ENCODE results near the gene CAMSAP1.

The CAMSAP1 gene

DNA sequence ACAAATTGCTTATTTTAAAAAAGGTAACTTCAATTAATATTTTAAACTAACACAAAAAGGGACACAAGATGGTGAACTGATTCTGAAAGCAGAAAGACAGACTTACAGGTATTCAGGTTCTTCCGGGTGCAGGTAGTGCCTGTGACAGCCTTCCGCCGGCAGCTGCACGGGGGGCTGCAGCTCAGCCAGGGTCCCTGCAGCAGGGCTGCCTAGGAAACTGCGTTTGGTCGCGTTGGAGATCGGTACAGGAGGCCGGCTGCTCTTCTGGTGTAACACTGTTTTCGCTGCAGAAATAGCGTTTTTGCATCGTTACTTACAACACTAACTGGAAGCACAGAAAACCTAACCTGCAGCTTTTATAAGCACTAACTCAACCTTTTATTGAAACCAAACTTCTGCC, 80.0 kb downstream of the CAMSAP1 start:
- DNase-seq: no peak

DNA sequence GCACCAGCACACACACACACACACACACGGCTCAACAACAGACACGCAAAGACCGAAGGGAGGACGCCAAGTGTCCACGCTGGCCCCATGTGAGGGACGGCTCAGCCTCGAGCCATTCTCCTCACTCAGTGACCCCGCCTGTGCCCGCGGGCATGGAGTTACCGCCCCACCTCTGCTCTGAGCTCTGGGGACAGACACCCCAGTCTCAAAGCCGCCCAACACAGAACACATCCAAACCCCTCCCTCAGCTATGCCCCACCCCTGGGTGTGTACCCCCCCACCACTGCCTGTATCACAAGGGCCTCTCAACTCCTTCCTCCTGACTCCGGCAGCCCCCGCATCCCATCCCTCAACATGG, 81.2 kb downstream of the CAMSAP1 start:
- no peak for DNase-seq

DNA sequence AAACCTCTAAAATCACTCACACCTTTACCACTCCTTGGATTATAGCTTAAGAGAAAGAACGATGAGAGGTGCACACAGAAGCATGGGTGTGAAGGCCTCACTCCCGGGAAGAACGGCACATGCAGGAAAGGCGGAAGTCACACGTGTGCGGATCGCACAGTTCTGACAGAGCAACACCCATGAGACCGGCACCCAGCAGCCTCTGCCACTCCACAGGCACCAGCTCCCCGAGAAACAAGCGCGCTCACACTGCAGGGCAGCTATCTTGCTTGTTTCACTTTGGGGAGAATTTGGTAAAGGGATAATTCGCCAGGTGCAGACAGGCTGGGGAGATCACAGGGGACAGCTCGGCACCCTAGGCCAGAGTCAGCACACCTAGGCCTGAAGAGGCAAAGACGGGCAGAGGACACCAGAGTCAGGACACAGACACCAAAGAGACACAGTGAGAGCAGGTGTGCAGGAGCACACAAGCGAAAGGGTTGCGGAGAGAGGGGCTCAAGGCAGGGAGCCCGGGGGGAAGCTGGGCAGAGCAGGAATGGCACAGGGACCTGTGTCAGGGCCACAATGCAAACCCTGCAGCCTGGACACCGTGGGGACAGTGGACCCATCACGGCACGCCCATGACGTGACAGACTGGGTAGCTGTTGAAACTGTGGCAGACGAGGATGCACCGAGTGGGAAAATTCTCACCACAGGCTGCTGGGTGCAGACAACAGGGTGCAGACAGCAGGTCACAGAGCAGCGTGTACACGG, 81.7 kb downstream of the CAMSAP1 start:
- DNase-seq: no peak

DNA sequence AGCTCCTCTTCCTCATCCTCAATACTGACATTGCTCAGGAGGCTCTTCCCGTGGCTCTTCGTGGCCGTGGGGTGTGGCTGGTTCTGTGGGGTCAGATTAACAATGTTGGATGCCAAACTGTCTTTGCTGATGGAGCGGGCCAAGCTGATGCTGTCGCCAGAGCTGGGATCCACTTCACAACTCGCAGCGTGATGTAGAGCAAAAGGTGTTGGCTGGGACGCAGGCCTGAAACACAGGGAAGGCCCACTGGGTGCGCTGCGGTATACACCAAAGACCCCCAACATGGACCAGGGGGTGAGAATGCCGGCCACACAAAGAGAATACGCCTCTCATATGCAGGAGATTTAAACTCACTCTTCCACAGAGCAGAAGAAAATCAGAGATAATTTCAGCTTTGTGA, 84.3 kb downstream of the CAMSAP1 start:
- DNase-seq: no peak

DNA sequence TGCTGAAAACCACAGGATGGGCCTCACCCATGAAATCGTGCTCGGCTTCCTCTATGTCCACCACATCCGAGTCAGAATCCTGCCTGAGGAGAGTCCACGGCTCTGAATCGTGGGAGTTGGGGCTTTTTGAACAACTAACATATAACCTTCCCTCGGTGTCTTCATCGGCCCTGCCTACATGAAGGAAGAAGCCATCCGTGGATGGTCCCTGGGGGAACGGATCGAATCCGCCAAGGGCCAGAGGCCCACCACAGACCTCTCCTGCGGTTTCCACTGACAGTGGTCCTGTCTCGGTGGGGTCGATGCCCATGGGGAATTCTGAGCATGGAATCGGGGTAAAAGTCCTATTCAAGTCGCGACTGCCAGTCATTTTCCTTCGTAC, 85.0 kb downstream of the CAMSAP1 start:
- no peak for DNase-seq

DNA sequence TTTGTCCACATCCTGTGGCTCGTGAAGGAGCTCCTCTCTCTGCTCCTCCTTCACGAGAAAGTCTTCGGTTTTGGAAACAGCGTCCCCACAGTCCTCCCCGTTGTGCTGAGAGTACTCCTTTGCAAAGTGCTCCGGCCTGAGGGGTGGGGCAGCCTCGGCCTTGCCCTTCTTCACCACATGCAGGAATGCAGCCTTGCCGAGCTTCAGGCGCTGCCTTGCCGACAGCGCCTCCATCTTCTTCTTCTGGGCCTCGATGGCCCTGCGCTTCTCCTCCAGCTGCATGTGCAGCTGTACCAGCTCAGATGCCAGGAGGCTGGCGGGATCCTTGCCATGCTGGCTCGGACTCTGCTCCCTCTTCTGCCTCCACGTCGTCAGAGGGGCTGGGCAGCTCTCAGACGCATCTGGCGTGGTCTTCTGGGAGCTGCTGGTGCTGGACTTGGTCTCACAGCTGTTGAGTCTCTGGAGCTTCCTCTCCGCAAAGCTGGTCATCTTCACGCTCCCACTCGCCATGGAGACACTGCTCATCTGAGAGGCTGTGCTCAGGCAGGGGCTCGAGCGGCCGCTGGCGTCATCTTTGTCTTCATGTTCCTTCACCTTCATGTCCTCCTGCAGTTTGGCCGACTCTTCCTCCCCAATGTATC, 85.5 kb downstream of the CAMSAP1 start:
- DNase-seq: no peak

DNA sequence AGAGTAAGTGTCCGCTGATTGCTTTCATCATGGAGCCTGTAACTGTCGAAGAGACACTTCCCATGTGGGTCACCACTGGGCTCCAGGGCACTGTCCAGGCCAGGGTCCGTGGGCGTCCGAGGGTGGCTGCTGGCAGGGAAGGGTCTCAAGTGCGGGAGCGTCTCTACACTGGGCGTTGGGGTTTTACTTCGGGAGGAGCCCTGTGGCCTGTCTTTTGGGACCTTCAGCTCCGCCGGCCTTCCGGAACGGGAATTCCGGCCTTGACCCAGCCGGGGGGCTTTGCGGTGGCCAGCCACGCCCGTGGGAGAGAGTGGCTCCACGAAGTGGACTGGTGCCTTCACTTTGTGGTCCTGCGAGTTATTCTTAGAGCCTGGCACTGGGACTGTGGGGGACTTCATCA, 86.2 kb downstream of the CAMSAP1 start:
- DNase-seq: no peak

DNA sequence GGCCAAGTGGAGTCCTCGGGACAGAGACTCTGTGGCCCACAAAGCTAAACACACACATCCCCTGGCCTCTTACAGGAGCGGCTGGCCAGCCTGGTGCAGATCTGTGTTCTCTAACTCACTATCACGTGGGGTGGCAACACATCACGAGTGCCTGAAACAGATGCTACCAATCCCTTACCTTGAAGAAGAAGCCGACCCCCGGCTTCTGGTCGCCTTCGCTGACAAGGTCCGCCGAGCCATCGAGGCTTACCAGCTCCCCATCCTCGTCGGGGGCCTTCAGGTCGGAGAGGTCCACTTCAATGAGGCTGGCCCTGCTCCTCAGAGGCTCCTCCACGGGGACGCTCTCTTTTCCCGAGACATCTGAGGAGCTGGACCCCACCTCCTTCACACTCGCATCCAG, 86.7 kb downstream of the CAMSAP1 start:
- DNase-seq: no peak

DNA sequence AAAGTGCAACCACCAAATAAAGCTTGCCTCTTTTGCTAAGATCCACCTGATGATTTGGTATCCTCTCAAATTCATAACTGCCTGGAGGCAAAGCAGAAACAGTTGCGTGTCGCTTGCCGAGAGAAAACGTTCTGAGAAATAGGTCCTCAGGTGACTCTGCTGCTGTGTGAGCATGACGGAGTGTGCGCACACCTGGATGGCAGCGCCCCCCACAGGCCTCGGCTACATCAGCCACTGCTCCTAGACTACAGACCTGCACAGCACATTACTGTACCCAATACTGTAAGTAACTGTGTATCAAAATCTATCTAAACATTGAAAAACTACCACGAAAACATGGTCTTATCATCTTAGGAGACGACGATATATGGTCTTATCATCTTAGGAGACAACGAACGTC, 87.4 kb downstream of the CAMSAP1 start:
- no peak for DNase-seq

DNA sequence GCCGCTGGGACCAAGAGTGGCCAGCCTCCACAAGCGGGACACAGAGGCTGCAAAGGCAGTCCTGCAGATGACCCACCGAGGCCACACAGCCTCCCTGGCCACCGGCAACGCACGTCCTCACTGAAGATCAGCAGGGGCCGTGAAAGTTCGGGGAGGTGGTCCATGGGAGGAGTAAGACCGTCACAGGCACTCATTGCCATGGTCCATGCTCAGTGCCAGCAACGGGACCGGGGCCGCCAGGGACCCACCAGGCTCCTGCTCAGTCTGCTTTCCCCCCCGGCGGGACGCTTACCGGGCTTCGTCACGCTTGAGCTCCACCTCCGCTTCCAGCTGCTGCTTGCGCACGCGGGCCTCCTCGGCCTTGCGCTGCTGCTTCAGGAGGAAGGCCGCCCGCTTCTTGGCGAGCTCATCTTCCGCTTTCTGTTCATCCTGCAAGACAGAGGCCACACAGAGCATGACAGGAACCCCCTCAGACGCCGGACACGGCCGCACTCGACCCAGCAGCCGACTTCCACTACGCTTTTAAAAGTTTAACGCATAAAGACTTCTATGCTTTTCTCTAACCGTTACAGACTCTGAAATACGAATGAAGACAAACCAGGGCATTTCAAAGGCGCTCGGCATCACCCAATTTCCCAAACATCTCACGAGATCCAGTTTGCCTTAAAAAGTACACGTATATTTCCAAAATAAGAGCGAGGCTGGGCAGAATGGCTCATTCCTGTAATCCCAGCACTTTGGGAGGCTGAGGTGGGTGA, 88.4 kb downstream of the CAMSAP1 start:
- DNase-seq: no peak

DNA sequence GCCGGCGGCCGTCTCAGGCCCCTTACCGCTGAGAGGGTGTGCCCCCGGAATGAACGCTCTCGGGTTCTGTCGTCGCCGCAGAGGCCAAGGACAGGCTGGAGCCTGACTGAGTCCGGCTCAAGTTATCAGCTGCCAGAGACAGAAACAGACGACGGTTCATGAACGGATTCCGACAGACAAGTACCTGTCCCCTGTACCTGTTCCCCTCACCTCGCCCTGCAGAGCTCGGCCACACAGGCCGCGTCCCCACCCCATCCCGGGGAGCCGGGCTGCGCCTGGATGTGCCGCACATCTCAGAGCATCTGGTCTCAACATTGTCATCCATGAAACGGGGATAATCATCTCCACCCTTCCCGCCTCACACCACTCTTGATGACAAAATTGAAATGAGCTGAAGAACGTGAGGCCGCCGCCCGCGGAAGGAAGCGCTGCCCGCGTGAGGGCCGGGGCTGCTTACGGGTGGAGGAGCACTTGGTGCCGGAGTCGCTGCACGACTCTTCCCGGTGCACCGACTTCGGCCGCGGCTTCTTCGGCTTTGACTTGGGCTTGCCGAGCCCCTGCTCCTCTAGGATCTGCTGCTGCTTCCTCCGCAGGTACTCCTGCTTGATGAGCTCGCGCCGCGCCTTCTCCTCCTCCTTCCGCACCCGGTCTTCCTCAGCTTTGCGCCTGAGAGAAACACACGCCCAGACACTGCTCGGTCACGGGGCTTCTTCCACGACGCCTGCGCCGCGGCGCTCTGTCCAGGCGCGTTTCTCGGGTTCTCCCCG, 89.2 kb downstream of the CAMSAP1 start:
- DNase-seq: no peak

DNA sequence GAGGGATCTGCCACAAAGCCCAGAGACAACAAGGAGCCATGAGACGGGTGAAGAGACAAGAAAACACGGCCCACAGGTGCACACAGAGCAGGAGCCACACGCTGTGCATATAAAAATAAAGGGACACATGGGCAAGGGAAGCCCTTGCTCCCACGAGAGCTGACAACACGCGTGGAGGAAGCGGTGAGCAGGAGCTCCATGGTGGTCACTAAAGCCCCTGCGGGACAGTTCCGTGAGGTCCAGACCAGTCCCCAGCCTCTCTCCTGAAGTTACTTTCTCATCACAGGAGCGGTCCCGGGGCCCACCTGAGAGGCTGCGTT, 90.7 kb downstream of the CAMSAP1 start:
- DNase-seq: no peak

DNA sequence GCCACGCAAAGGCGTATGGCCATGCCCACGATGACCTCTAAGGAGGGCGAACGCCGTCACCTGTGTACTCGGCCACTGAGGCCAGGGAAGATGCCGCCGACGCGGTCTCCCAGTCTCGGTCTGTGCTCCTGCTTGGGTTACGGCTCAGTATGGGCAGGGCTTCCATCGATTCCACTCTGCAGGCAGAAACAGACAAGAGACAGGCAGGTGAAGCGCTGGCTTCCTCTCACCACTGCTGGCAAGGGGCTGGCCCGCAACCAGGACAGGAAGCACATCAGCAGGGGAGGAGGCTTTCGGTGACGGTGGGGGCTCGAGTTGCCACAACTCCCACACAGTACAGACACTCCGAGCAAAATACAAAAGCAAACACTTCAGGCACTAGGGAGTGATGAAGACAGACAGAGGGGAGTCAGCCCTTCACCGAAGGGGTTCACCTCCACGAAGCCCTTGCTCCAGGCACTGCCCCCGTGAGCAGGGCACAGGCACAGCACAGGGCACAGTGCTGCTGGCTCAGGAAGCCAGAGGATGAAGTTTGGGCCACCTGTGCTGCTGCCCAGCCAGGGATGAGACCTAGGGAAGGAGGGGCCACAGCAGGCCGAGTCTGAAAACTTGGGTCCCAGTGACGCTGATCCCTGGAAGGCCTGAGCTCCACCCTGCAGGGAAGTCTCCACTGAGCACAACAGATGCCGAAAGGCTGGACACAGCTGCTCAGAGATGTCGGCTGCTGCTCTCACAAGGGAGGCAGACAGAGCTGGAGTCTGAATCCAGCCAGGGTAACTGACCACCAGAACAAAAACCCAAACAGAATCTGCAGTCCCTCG, 91.3 kb downstream of the CAMSAP1 start:
- no peak for DNase-seq

DNA sequence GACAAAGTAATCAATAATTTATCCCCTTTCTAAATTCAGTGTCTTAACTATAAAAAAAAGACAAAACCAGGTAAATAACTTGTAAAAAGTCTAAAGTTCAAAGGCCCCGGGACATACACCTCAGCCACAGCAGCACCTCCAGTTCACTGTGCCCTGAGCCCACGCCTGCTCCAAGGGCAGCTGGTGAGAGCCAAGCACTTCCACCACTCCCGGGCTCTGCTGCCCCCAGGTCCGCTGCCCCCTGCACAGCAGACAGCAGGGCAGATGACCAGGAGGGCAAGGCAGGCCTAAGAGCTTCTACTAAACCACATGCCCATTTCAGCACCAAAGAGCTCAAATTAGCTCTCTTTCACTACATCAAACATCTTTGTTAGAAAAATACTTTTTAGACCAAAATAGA, 91.9 kb downstream of the CAMSAP1 start:
- no peak for DNase-seq

DNA sequence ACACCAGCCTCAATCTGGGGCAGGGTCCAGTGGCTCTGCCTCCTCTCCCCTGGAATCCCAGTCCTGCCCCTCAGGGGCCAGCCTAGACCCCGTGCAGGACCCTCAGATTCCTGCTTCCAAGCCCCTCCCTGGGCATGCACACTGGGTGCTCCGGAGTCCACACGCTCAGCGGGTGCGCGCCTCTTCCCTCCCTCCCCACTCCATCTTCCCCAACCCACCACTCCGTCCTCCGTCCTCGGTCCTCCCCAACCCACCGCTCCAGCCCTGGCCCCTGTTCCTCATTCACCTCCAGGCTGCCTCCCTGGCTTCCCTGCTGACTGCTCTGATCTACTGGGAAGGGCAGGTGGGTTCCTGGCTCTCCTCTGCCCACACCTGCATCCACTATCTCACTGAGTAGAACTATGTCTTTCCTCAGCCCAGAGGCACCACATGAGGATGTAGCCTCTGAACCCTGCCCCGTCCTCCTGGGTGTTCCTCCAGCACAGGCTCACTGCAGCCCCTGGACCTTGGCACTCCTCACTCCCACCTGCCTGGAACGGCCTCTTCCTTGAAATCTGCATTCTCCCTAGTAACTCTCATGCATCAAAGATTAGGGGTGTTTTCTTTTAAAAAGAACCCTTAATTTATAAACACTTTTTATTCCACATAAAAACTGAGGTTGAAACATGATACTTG, 92.8 kb downstream of the CAMSAP1 start:
- no peak for DNase-seq

DNA sequence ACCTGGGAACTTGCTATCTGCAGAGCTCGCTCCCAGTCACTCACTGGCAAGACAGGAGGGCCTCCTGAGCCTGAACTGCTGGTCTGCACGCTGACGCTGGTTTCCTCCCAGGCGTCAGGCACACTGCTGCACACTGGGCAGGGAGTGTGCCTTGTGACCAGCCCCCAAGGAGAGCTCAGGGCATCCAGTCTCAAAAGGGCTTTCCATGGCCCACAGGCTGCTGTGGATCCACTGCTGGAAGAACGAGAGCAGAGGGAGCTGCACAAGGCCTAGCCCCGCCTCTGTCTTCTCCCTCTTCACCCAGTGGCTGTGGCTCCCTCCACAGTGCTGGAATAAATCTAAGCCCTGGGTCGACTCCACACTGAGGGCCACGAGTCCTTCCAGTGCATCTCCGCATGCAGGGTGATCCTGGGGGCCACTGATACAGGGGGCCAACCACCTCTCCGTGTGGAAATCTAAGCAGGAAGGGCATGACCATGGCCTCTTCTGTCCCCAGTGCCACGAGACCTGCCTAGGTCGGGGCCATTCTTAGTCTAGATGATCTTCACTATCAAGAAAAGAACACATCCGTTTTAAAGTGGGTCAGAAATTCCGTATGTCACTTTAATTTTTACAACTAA, 93.6 kb downstream of the CAMSAP1 start:
- DNase-seq: no peak

DNA sequence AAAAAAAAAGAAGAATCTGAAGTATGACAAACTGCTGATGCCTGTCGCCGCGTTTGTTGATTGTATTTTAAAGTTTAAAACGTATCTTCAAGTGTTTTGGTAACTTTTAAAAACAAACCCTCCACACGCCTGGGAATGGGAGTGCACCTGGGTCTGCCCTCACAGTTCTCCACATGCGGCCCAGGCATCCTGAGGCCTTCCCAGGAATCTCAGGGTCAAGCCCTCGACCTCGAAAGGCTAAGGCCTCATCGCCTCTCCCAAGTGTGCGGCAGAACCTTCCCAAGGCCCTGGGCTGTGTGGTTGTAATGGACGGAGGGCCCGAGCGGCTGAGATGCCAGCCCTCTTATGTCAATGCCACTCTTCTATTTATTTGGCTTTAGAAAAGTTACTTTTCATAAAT, 94.4 kb downstream of the CAMSAP1 start:
- no peak for DNase-seq

DNA sequence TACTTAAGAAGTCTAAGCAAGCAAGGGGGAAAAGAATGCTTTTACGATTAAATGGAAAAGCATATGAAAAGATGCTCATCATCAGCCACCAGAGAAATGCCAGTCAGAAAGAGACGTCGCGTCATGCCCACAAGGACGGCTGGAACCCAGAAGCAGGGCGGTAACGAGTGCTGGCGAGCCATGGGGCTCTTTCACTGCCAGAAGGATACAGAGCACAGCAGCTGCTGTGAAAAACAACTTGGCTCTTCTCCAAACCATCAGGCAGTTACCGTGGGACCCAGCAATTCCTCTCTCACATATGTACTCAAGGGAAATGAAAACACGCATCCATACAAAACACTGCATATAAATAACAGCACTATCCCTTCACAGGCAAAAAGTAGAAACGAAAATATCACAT, 95.5 kb downstream of the CAMSAP1 start:
- no peak for DNase-seq

DNA sequence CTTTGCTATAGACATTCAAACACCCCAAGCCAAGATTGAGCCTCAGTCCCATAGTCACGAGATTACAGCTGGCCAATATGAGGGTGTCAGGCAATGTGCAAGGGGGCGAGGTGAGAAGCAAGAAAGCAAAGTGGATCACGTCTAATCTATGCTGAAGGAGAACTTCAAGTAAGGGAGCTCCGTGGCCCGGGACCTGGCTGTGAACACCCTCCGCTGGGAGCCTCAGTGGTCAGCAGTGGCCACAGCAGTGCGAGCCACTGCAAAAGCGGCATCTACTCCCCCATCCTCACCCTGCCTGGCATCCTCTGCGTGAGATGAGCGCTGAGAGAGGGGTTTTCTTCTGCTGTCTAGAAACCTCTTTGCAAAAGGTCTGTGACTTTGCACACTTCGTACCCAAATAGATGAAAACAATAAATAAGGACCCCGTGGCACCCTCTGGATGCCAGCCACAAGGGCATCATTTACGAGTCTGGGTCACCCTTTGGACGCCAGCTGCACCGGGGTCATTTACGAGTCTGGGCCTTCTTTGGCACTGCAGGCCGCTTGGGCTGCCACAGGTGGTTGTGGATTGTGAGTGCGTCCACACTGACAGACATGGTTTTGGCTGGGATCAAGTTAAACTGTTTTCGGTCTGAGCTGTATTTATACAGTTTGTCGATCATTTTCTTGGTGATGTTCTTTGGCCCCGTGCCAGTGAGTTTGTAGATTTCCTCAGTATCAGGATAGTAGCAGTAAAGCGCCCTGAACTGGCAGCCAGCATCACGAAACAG, 96.4 kb downstream of the CAMSAP1 start:
- DNase-seq: no peak

DNA sequence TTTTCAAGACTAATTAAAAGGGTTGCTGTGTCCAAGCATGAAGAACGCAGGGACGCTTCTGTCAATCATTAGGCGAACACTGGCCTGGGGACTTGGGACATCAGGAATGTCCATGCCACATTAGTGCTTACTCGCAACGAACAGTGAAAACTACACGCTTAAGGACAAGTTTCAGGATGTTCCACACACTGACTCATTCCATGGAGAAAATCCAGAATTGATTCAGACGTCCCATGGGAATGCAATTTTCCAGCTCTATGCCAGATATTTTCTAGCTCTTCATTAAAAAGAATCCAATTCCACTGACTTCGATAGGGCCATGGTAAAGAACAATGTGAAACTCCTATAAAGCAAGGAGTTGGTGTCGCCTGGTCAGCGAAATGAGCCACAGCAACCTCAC, 98.2 kb downstream of the CAMSAP1 start:
- no peak for DNase-seq
